ENCODE results near the gene ITIH5.

DNA sequence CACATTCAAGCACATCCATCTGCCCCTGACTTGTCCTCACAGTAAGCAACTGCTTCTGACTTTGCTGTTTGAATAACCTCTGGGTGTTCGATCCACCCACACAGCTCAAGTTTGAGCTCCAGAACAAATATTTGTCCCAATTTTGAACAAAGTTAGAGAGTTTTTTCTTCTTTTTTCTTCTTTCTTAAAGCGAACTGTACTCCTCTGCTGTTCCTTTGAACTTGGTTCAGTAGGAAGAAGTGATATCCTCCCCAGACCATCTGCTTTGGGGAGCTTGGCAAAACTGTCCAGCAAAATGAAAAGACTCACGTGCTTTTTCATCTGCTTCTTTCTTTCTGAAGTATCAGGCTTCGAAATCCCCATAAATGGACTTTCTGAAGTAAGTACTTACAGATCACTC is 36.4 kb upstream of the ITIH5 start, which contains the start of gene ITIH2:
- TF ChIP-seq, protein P1, sequence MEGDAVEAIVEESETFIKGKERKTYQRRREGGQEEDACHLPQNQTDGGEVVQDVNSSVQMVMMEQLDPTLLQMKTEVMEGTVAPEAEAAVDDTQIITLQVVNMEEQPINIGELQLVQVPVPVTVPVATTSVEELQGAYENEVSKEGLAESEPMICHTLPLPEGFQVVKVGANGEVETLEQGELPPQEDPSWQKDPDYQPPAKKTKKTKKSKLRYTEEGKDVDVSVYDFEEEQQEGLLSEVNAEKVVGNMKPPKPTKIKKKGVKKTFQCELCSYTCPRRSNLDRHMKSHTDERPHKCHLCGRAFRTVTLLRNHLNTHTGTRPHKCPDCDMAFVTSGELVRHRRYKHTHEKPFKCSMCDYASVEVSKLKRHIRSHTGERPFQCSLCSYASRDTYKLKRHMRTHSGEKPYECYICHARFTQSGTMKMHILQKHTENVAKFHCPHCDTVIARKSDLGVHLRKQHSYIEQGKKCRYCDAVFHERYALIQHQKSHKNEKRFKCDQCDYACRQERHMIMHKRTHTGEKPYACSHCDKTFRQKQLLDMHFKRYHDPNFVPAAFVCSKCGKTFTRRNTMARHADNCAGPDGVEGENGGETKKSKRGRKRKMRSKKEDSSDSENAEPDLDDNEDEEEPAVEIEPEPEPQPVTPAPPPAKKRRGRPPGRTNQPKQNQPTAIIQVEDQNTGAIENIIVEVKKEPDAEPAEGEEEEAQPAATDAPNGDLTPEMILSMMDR (IDR thresholded peaks at IDR 0.05): no peak
- no peak for TF ChIP-seq POLR2A (IDR thresholded peaks at IDR 0.05)
